Activated CD4-positive, alpha-beta T cell treated with anti-CD3 and anti-CD28 coated beads, Interleukin-2, Interleukin-6, amounts not matched to agents 100 ng/mL and 50 ng/mL, durations not matched to agents 16 hours and 8 hours (primary cell): ENCODE data around the gene CGNL1.

ENCODE experiments used
- DNase-seq: peaks from one replicate; pipeline ENCODE4 v3.0.0-alpha.2; 2020

The CGNL1 gene

GRCh38 chr15:57463360-57463759 is 87.1 kb downstream of the CGNL1 start:
- no peak for DNase-seq

GRCh38 chr15:57464480-57464879 is 88.2 kb downstream of the CGNL1 start:
- DNase-seq = no peak

GRCh38 chr15:57468486-57468885 is 92.2 kb downstream of the CGNL1 start:
- DNase-seq = no peak

GRCh38 chr15:57470543-57470942 is 94.2 kb downstream of the CGNL1 start:
- no peak for DNase-seq

- DNase-seq = no peak
Observed at GRCh38 chr15:57472861-57473260, 96.6 kb downstream of the CGNL1 start.

GRCh38 chr15:57476533-57476975 is 100.2 kb downstream of the CGNL1 start:
- no peak for DNase-seq

- no peak for DNase-seq
Observed at GRCh38 chr15:57477736-57478522, 101.6 kb downstream of the CGNL1 start.

GRCh38 chr15:57479005-57479404 is 102.7 kb downstream of the CGNL1 start:
- DNase-seq = no peak

GRCh38 chr15:57481038-57481705 is 104.9 kb downstream of the CGNL1 start:
- DNase-seq = no peak

GRCh38 chr15:57485869-57486268 is 109.6 kb downstream of the CGNL1 start:
- DNase-seq = no peak

- DNase-seq = no peak
Observed at GRCh38 chr15:57486833-57487232, 110.5 kb downstream of the CGNL1 start.

GRCh38 chr15:57489122-57489521 is 112.8 kb downstream of the CGNL1 start:
- no peak for DNase-seq

GRCh38 chr15:57493351-57493750 is 117.0 kb downstream of the CGNL1 start:
- DNase-seq = no peak

- DNase-seq = no peak
Observed at GRCh38 chr15:57494581-57494980, 118.3 kb downstream of the CGNL1 start.

GRCh38 chr15:57495041-57495440 is 118.7 kb downstream of the CGNL1 start:
- DNase-seq = no peak

- DNase-seq = no peak
Observed at GRCh38 chr15:57495554-57496165, 119.4 kb downstream of the CGNL1 start.

- DNase-seq = no peak
Observed at GRCh38 chr15:57496594-57496945, 120.3 kb downstream of the CGNL1 start.

GRCh38 chr15:57496946-57497869 is 120.9 kb downstream of the CGNL1 start:
- DNase-seq = no peak

- DNase-seq = no peak
Observed at GRCh38 chr15:57500256-57500655, 124.0 kb downstream of the CGNL1 start.

- no peak for DNase-seq
Observed at GRCh38 chr15:57500979-57501576, 124.8 kb downstream of the CGNL1 start.

- no peak for DNase-seq
Observed at GRCh38 chr15:57502116-57502515, 125.8 kb downstream of the CGNL1 start.

GRCh38 chr15:57503051-57503702 is 126.9 kb downstream of the CGNL1 start:
- DNase-seq = peak; percentile 7
